Lower leg skin (tissue), 3 donors: ENCODE data around the gene EFCC1.

Experiments used
- POLR2A ChIP-seq, 2 donors: fragments of 450-650 bp; IDR thresholded peaks; one replicate each; pipeline ENCODE4 v1.6.1; 2016 to 2017; ENCODE audit warnings: antibody characterized with exemption in 2 of 2, mild to moderate bottlenecking in 1 of 2, moderate library complexity in 1 of 2
- TF ChIP-seq, protein P1 (sequence below), 3 donors: fragments of 450-650 bp; IDR thresholded peaks; one replicate each; pipeline ENCODE4 v1.5.1; 2016; ENCODE audit warnings: antibody characterized with exemption in 3 of 3, mild to moderate bottlenecking in 3 of 3, moderate library complexity in 2 of 3

DNA sequence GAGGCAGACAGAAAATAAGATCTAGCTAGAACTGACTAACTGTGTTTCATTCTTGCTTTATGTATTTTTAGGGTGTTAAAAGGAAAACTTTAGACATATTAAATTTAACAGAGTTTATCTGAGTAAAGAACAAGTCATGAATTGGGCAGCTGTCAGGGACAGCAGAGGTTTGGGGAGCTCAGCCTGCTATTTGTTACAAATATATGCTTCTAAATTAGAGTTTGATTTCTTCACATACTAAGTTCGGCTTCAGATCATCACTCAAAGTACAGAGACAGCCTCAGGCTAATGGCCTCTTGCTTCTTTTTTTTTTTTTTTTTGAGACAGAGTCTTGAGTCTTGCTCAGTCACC is 21.9 kb downstream of the EFCC1 start:
- TF ChIP-seq, protein P1, sequence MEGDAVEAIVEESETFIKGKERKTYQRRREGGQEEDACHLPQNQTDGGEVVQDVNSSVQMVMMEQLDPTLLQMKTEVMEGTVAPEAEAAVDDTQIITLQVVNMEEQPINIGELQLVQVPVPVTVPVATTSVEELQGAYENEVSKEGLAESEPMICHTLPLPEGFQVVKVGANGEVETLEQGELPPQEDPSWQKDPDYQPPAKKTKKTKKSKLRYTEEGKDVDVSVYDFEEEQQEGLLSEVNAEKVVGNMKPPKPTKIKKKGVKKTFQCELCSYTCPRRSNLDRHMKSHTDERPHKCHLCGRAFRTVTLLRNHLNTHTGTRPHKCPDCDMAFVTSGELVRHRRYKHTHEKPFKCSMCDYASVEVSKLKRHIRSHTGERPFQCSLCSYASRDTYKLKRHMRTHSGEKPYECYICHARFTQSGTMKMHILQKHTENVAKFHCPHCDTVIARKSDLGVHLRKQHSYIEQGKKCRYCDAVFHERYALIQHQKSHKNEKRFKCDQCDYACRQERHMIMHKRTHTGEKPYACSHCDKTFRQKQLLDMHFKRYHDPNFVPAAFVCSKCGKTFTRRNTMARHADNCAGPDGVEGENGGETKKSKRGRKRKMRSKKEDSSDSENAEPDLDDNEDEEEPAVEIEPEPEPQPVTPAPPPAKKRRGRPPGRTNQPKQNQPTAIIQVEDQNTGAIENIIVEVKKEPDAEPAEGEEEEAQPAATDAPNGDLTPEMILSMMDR (IDR thresholded peaks at IDR 0.05), result no peak
- no peak for TF ChIP-seq POLR2A (IDR thresholded peaks at IDR 0.05)
